Peyer's patch (tissue), 4 donors: ENCODE data around the gene YIF1B. TPM values are rescaled to one million over a fixed set of nuclear protein-coding genes. Genes with fewer than 3 reads are reported as not detected.
A peak's percentile ranks its signal among the peaks of the same experiment; 100 is the strongest.

ENCODE experiments used
- DNase-seq, 3 donors: peaks; one replicate each; pipeline ENCODE4 v3.0.0-alpha.2; 2017 to 2019
- H3K27ac ChIP-seq, 4 donors: fragments of 200-600 bp; sonication (generic); one replicate each; pipeline ENCODE4 v1.5.1; 2016 to 2019
- H3K27me3 ChIP-seq, 2 donors: fragments of 200-600 bp; sonication (generic); one replicate each; pipeline ENCODE4 v1.5.1; 2019
- H3K36me3 ChIP-seq, 3 donors: fragments of 200-600 bp; sonication (generic); one replicate each; pipeline ENCODE4 v1.5.1; 2016 to 2019
- H3K4me1 ChIP-seq, 4 donors: fragments of 200-600 bp; sonication (generic); one replicate each; pipeline ENCODE4 v1.5.1; 2016 to 2019
- H3K4me3 ChIP-seq, 4 donors: fragments of 200-600 bp; sonication (generic); 1 replicate in 3 of 4; 2 replicates in 1 of 4; pipeline ENCODE4 v1.5.1; 2016 to 2019; ENCODE audit warnings: mild to moderate bottlenecking in 1 of 4
- H3K9me3 ChIP-seq, 4 donors: fragments of 200-600 bp; sonication (generic); one replicate each; pipeline ENCODE4 v1.5.1; 2016 to 2019; ENCODE audit warnings: mild to moderate bottlenecking in 1 of 4
- CTCF ChIP-seq, 6 experiments: fragments of 450-650 bp in 4 of 6; fragments of 200-600 bp in 2 of 6; sonication (generic) in 1 of 6; IDR thresholded peaks; one replicate each; pipeline ENCODE4 v1.5.1; 2017 to 2019; ENCODE audit warnings: antibody characterized with exemption in 6 of 6, mild to moderate bottlenecking in 3 of 6, moderate library complexity in 1 of 6
- POLR2A ChIP-seq, 2 donors: fragments of 450-650 bp; IDR thresholded peaks; one replicate each; pipeline ENCODE4 v1.5.1; 2017; ENCODE audit warnings: antibody characterized with exemption in 2 of 2, mild to moderate bottlenecking in 2 of 2, moderate library complexity in 2 of 2
- total RNA-seq, 4 donors: library from RNA; depleted of rRNA; stranded (reverse); fragments of >200 nt; gene quantifications; one replicate each; pipeline ENCODE4 v1.1.0, GENCODE V29; 2016

Gene YIF1B
- total RNA-seq, 4 donors from 2014 or later = 11.6 to 31.4 (median 15.0) TPM

DNA sequence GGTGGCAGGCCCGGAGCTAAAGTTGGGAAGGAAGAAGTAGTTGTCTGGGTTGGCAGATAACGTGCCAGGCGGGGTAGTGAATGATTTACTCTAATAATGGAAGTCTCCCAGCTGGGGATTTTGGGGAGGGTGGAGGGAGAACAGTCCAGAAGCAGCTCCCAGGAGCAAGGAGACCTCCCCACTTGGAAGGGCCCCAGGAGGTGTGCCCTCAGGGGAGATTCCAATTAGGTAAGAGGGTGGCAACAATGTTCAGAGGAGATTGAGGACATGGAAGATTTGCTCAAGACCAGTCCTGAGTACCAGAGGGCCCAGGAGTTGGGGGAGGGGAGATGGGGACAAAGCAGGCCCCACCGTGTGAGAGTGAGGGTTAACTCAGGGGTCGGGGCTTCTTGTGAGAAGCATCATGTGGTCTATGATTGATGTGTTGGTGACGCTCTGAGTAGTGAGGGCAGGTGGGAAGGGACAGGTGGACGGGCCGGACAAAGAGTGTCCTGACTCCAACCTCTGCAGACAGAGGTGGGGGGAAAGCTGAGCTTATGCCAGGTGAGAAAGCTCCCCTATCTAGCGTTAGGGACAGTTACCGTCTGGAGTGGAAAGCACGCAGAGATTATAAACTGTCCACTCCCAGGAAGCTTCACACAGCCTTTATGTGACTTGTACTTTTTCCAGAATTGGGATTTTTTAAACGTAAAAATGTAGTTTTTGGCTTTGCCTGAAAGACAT is 47.8 kb downstream of the YIF1B start:
- peak overlapping the region in 2 of 4 donors; percentile 80 to 85 for H3K4me3 ChIP-seq
- peaks cover 0 to 46% (median 6%) of the 10 kb centered on the region in 4 donors for H3K4me1 ChIP-seq

GRCh38 chr19:38266981-38267597 is 48.7 kb downstream of the YIF1B start:
- Histone ChIP-seq H3K4me1 (peaks cover 0 to 38% (median 6%) of the 10 kb centered on the region in 4 donors), H3K9me3 (no peaks in the 10 kb centered on the region)
- peak in 2 of 3 donors; percentile 72 to 80 for DNase-seq

More for the DNA sequence above, 47.8 kb downstream of the YIF1B start:
- Histone ChIP-seq H3K9me3 (no peaks in the 10 kb centered on the region), H3K27me3 (peaks cover 0 to 4% of the 10 kb centered on the region in 2 donors), H3K36me3 (no peaks in the 10 kb centered on the region), H3K27ac (peak overlapping the region in 3 of 4 donors; percentile 79 to 98 (median 94))
- DNase-seq = peak in 1 of 3 donors; percentile 55
- no peak for TF ChIP-seq CTCF (IDR thresholded peaks at IDR 0.05)
- no peak for TF ChIP-seq POLR2A (IDR thresholded peaks at IDR 0.05)

GRCh38 chr19:38265921-38266429 is 49.8 kb downstream of the YIF1B start:
- Histone ChIP-seq H3K9me3 (no peaks in the 10 kb centered on the region), H3K27me3 (peaks cover 0 to 4% of the 10 kb centered on the region in 2 donors), H3K27ac (peak overlapping the region in 3 of 4 donors; percentile 79 to 98 (median 94)), H3K4me1 (peaks cover 0 to 27% (median 6%) of the 10 kb centered on the region in 4 donors), H3K36me3 (no peaks in the 10 kb centered on the region), H3K4me3 (peak overlapping the region in 3 of 4 donors; percentile 48 to 85 (median 80))
- peak; percentile 4 to 22 for TF ChIP-seq POLR2A (IDR thresholded peaks at IDR 0.05)
- no peak for TF ChIP-seq CTCF (IDR thresholded peaks at IDR 0.05)
- DNase-seq = peak in 1 of 3 donors; percentile 60

More at GRCh38 chr19:38266981-38267597, 48.7 kb downstream of the YIF1B start:
- peak overlapping the region in 3 of 4 donors; percentile 79 to 98 (median 94) for H3K27ac ChIP-seq
- peak overlapping the region in 2 of 4 donors; percentile 80 to 85 for H3K4me3 ChIP-seq
- H3K36me3 ChIP-seq = no peaks in the 10 kb centered on the region
- H3K27me3 ChIP-seq = peaks cover 0 to 4% of the 10 kb centered on the region in 2 donors
- TF ChIP-seq POLR2A (IDR thresholded peaks at IDR 0.05) = peak; percentile 67 to 89
- TF ChIP-seq CTCF (IDR thresholded peaks at IDR 0.05) = no peak

DNA sequence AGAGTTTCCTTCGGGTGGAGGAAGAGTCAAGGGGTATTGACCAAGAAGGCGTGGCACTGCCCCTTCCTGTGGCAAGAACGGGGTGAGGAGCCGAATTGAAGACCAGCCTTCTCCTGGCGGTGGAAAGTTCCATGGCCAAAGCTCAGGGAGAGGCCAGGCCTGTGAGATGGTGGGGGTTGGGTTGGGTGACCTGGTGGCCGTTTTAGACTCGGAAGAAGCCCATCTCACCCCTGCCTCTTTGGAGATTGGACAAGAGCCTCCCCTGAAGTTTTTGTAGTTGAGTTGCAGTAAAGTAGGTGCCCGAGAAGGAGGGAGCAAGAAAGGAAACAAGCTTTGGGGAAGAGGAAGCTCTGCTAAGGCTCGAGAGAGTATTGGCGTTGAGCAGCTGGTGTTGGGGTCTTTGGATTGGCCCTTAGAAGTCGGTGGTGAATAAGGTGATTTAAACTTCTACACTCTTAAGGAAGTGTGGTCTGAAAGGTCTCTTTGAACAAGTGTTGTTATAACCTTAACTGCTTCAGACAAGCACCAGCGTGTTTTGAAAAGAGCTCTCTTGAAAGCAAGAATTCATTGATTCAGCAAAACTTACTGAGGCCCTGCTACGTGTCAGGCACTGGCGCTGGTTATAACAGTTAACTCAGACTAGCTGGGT is 50.4 kb downstream of the YIF1B start:
- H3K4me3 ChIP-seq = peak overlapping the region; percentile 48 to 85 (median 74)
- peaks cover 0 to 4% of the 10 kb centered on the region in 2 donors for H3K27me3 ChIP-seq
- peaks cover 0 to 22% (median 6%) of the 10 kb centered on the region in 4 donors for H3K4me1 ChIP-seq
- no peaks in the 10 kb centered on the region for H3K36me3 ChIP-seq
- peak overlapping the region; percentile 79 to 98 (median 86) for H3K27ac ChIP-seq
- TF ChIP-seq POLR2A (IDR thresholded peaks at IDR 0.05) (peak; percentile 5 to 24), CTCF (IDR thresholded peaks at IDR 0.05) (peak in 3 of 6 experiments; percentile 29 to 39 (median 35))
- DNase-seq = peak in 2 of 3 donors; percentile 65 to 73
- no peaks in the 10 kb centered on the region for H3K9me3 ChIP-seq
